ENCODE data around the gene PNCK. TPM values are rescaled to one million over a fixed set of nuclear protein-coding genes. Genes with fewer than 3 reads are reported as not detected.

The PNCK gene
- total and polyA plus RNA-seq, 2 experiments from 2014 or later = 3.5 to 11.9 TPM

Small RNA genes lying within 50 kb of the gene (small RNA-seq; reads per million reads assigned to genes)
- gene RN7SL687P (ENCODE audit: low replicate concordance) = not detected

Other genes starting within 250 kb of the PNCK start
- gene TREX2, start 227.8 kb downstream of the PNCK start, total RNA-seq (2014; rRNA removed; shearing (Covaris generic)) = 1.7 and 4.6 TPM in 2 replicates
- 0.28 and 0.81 TPM in 2 replicates for gene TREX2, start 227.8 kb downstream of the PNCK start, polyA plus RNA-seq (2016; fragmentation: Nextera tagmentation; extraction: Ambion mirVana)
- gene HAUS7, start 203.2 kb downstream of the PNCK start, total RNA-seq (2014; rRNA removed; shearing (Covaris generic)) = 48.8 and 59.8 TPM in 2 replicates
- 77.9 and 78.8 TPM in 2 replicates for gene HAUS7, start 203.2 kb downstream of the PNCK start, polyA plus RNA-seq (2016; fragmentation: Nextera tagmentation; extraction: Ambion mirVana)
- 0.23 and 0.87 TPM in 2 replicates for gene BGN, start 178.8 kb downstream of the PNCK start, total RNA-seq (2014; rRNA removed; shearing (Covaris generic))
- gene BGN, start 178.8 kb downstream of the PNCK start, polyA plus RNA-seq (2016; fragmentation: Nextera tagmentation; extraction: Ambion mirVana) = 0.71 and 1.8 TPM in 2 replicates
- gene ATP2B3, start 156.2 kb downstream of the PNCK start, total RNA-seq (2014; rRNA removed; shearing (Covaris generic)) = 0.17 and 0.54 TPM in 2 replicates
- 0.09 TPM in 1 of 2 replicates, not detected in the other for gene ATP2B3, start 156.2 kb downstream of the PNCK start, polyA plus RNA-seq (2016; fragmentation: Nextera tagmentation; extraction: Ambion mirVana)
- gene CCNQ, start 74.7 kb downstream of the PNCK start, total RNA-seq (2014; rRNA removed; shearing (Covaris generic)) = 18.3 and 30.2 TPM in 2 replicates
- 19.4 and 23.9 TPM in 2 replicates for gene CCNQ, start 74.7 kb downstream of the PNCK start, polyA plus RNA-seq (2016; fragmentation: Nextera tagmentation; extraction: Ambion mirVana)
- gene DUSP9, start 26.6 kb downstream of the PNCK start, total RNA-seq (2014; rRNA removed; shearing (Covaris generic)) = 3.4 and 3.9 TPM in 2 replicates
- gene DUSP9, start 26.6 kb downstream of the PNCK start, polyA plus RNA-seq (2016; fragmentation: Nextera tagmentation; extraction: Ambion mirVana) = 0.54 and 0.71 TPM in 2 replicates
- 61.9 and 68.6 TPM in 2 replicates for gene SLC6A8, start 14.1 kb upstream of the PNCK start, total RNA-seq (2014; rRNA removed; shearing (Covaris generic))
- gene SLC6A8, start 14.1 kb upstream of the PNCK start, polyA plus RNA-seq (2016; fragmentation: Nextera tagmentation; extraction: Ambion mirVana) = 19.5 and 22.2 TPM in 2 replicates
- gene BCAP31, start 50.6 kb upstream of the PNCK start, total RNA-seq (2014; rRNA removed; shearing (Covaris generic)) = 85.0 and 104 TPM in 2 replicates
- 136 and 145 TPM in 2 replicates for gene BCAP31, start 50.6 kb upstream of the PNCK start, polyA plus RNA-seq (2016; fragmentation: Nextera tagmentation; extraction: Ambion mirVana)
- 4.0 and 8.9 TPM in 2 replicates for gene ABCD1, start 51.0 kb upstream of the PNCK start, total RNA-seq (2014; rRNA removed; shearing (Covaris generic))
- 2.4 and 2.9 TPM in 2 replicates for gene ABCD1, start 51.0 kb upstream of the PNCK start, polyA plus RNA-seq (2016; fragmentation: Nextera tagmentation; extraction: Ambion mirVana)
- 3.2 and 4.1 TPM in 2 replicates for gene PLXNB3, start 90.4 kb upstream of the PNCK start, total RNA-seq (2014; rRNA removed; shearing (Covaris generic))
- gene PLXNB3, start 90.4 kb upstream of the PNCK start, polyA plus RNA-seq (2016; fragmentation: Nextera tagmentation; extraction: Ambion mirVana) = 0.30 and 0.70 TPM in 2 replicates
- 0.23 TPM in 1 of 2 replicates, not detected in the other for gene SRPK3, start 107.2 kb upstream of the PNCK start, total RNA-seq (2014; rRNA removed; shearing (Covaris generic))
- 0.15 and 0.19 TPM in 2 replicates for gene SRPK3, start 107.2 kb upstream of the PNCK start, polyA plus RNA-seq (2016; fragmentation: Nextera tagmentation; extraction: Ambion mirVana)
- 43.0 and 49.0 TPM in 2 replicates for gene IDH3G, start 120.6 kb upstream of the PNCK start, total RNA-seq (2014; rRNA removed; shearing (Covaris generic))
- 41.4 and 45.5 TPM in 2 replicates for gene IDH3G, start 120.6 kb upstream of the PNCK start, polyA plus RNA-seq (2016; fragmentation: Nextera tagmentation; extraction: Ambion mirVana)
- gene SSR4, start 120.9 kb upstream of the PNCK start, total RNA-seq (2014; rRNA removed; shearing (Covaris generic)) = 107 and 168 TPM in 2 replicates
- 352 and 404 TPM in 2 replicates for gene SSR4, start 120.9 kb upstream of the PNCK start, polyA plus RNA-seq (2016; fragmentation: Nextera tagmentation; extraction: Ambion mirVana)
- gene PDZD4, start 156.7 kb upstream of the PNCK start, total RNA-seq (2014; rRNA removed; shearing (Covaris generic)) = 194 and 230 TPM in 2 replicates
- gene PDZD4, start 156.7 kb upstream of the PNCK start, polyA plus RNA-seq (2016; fragmentation: Nextera tagmentation; extraction: Ambion mirVana) = 30.5 and 34.5 TPM in 2 replicates
- gene L1CAM, start 212.4 kb upstream of the PNCK start, total RNA-seq (2014; rRNA removed; shearing (Covaris generic)) = 27.6 and 29.2 TPM in 2 replicates
- 7.4 and 7.8 TPM in 2 replicates for gene L1CAM, start 212.4 kb upstream of the PNCK start, polyA plus RNA-seq (2016; fragmentation: Nextera tagmentation; extraction: Ambion mirVana)
- gene AVPR2, start 230.9 kb upstream of the PNCK start, total RNA-seq (2014; rRNA removed; shearing (Covaris generic)) = not detected in 2 replicates
- not detected in 2 replicates for gene AVPR2, start 230.9 kb upstream of the PNCK start, polyA plus RNA-seq (2016; fragmentation: Nextera tagmentation; extraction: Ambion mirVana)

Measured in GM23338 (cell line).